Neural progenitor cell (in vitro differentiated cells): ENCODE data around the gene SIGMAR1. TPM values are rescaled to one million over a fixed set of nuclear protein-coding genes. Genes with fewer than 3 reads are reported as not detected.
"Not testable (repeated sequence)": the region's sequence is repeated elsewhere in the genome, so short reads cannot be mapped to it uniquely, and the experiment has no call there.

Source experiments
- DNase-seq: peaks from one replicate; pipeline ENCODE4 v3.0.0-alpha.2; 2016; ENCODE audit warnings: low spot score
- H2AFZ ChIP-seq: fragments of 200-600 bp; sonication (generic); replicated peaks from 2 replicates; pipeline ENCODE4 v1.6.1; 2016; ENCODE audit warnings: antibody characterized with exemption
- H3F3A ChIP-seq: fragments of 200-600 bp; sonication (generic); 2 replicates; pipeline ENCODE4 v1.6.1; 2016; ENCODE audit warnings: antibody characterized with exemption, low read depth
- H3K27ac ChIP-seq: fragments of 200-600 bp; sonication (generic); 2 replicates; pipeline ENCODE4 v1.5.1; 2016; ENCODE audit warnings: mild to moderate bottlenecking
- H3K27me3 ChIP-seq: fragments of 200-600 bp; sonication (generic); 2 replicates; pipeline ENCODE4 v1.6.1; 2016; ENCODE audit warnings: mild to moderate bottlenecking, moderate library complexity
- H3K36me3 ChIP-seq: fragments of 200-600 bp; sonication (generic); 2 replicates; pipeline ENCODE4 v1.5.1; 2016
- H3K4me1 ChIP-seq: fragments of 200-600 bp; sonication (generic); 2 replicates; pipeline ENCODE4 v1.6.1; 2016; ENCODE audit warnings: mixed run types
- H3K4me2 ChIP-seq: fragments of 200-600 bp; sonication (generic); 2 replicates; pipeline ENCODE4 v1.6.1; 2016
- H3K4me3 ChIP-seq: fragments of 200-600 bp; sonication (generic); 2 replicates; pipeline ENCODE4 v1.5.1; 2016
- H3K79me2 ChIP-seq: fragments of 200-600 bp; sonication (generic); 2 replicates; pipeline ENCODE4 v1.6.1; 2016; ENCODE audit warnings: low read depth
- H3K9ac ChIP-seq: fragments of 200-600 bp; sonication (generic); 2 replicates; pipeline ENCODE4 v1.6.1; 2016
- H3K9me3 ChIP-seq: fragments of 200-600 bp; sonication (generic); 2 replicates; pipeline ENCODE4 v1.5.1; 2016; ENCODE audit warnings: low read depth
- H4K20me1 ChIP-seq: fragments of 200-600 bp; sonication (generic); 2 replicates; pipeline ENCODE4 v1.6.1; 2016; ENCODE audit warnings: low read depth
- H3K27ac Mint-ChIP-seq: 3 replicates; pipeline ENCODE4 v1.8.0; 2021; ENCODE audit warnings: mixed read lengths
- H3K27me3 Mint-ChIP-seq: 2 replicates; pipeline ENCODE4 v1.8.0; 2022; ENCODE audit warnings: low read depth, mild to moderate bottlenecking, inconsistent platforms, moderate library complexity, mixed read lengths; ENCODE audit not compliant: insufficient read depth
- H3K36me3 Mint-ChIP-seq: 3 replicates; pipeline ENCODE4 v1.8.0; 2021; ENCODE audit warnings: mixed read lengths
- H3K4me1 Mint-ChIP-seq: 3 replicates; pipeline ENCODE4 v1.8.0; 2021; ENCODE audit warnings: mixed read lengths
- H3K4me3 Mint-ChIP-seq: 3 replicates; pipeline ENCODE4 v1.8.0; 2021; ENCODE audit warnings: mild to moderate bottlenecking, moderate library complexity, mixed read lengths
- H3K9me3 Mint-ChIP-seq: 3 replicates; pipeline ENCODE4 v1.8.0; 2020; ENCODE audit warnings: mixed read lengths
- EZH2 ChIP-seq: fragments of 200-600 bp; sonication (generic); IDR thresholded peaks from 2 replicates; pipeline ENCODE4 v1.6.1; 2017; ENCODE audit warnings: antibody characterized with exemption, mild to moderate bottlenecking, moderate library complexity
- EZH2phosphoT487 ChIP-seq: fragments of 200-600 bp; sonication (generic); IDR thresholded peaks from 2 replicates; pipeline ENCODE4 v1.6.1; 2017; ENCODE audit warnings: antibody characterized with exemption
- total RNA-seq: library from RNA; depleted of rRNA; stranded (reverse); fragments of >200 nt; gene quantifications from 2 replicates; pipeline ENCODE4 v1.2.3, GENCODE V29; 2015; ENCODE audit warnings: low replicate concordance
- TF ChIP-seq, protein P1 (sequence below): fragments of 200-600 bp; sonication (generic); IDR thresholded peaks from 2 replicates; pipeline ENCODE4 v1.5.1; 2017; ENCODE audit warnings: antibody characterized with exemption, mild to moderate bottlenecking

The SIGMAR1 gene
- total RNA-seq, 1 donor from 2014 or later, result 37.8 TPM

DNA sequence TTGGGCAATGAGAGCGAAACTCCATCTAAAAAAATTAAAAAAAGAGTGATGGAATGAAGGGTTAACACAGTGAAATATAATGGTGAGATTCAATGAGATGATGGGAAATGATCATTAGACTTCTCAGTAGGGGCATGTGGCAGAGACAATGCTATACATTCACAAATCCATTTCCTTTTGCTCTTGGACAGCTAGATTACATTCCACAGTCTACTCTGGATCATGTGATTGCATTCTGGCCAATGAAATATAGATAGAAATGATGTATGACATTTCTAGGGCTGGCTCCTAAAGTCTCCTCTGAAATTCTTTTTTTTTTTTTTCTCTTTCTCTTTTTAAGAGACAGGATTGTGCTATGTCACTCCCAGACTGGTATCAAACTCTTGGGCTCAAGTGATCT lies 5.1 kb upstream of the SIGMAR1 start:
- peaks cover 6% of the 10 kb centered on the region for H3K79me2 ChIP-seq
- no peaks in the 10 kb centered on the region for H3K27me3 ChIP-seq
- H2AFZ ChIP-seq, result no peak overlapping the region
- H3K36me3 Mint-ChIP-seq, result no peaks in the 10 kb centered on the region
- no peak overlapping the region for H3K4me2 ChIP-seq
- H3K9ac ChIP-seq, result no peak overlapping the region
- no peak overlapping the region for H3K4me3 Mint-ChIP-seq
- H3K27me3 Mint-ChIP-seq, result peaks cover 5% of the 10 kb centered on the region
- H3K36me3 ChIP-seq, result no peaks in the 10 kb centered on the region
- no peak overlapping the region for H3K4me3 ChIP-seq
- peaks cover 27% of the 10 kb centered on the region for H3K4me1 Mint-ChIP-seq
- TF ChIP-seq, protein P1, sequence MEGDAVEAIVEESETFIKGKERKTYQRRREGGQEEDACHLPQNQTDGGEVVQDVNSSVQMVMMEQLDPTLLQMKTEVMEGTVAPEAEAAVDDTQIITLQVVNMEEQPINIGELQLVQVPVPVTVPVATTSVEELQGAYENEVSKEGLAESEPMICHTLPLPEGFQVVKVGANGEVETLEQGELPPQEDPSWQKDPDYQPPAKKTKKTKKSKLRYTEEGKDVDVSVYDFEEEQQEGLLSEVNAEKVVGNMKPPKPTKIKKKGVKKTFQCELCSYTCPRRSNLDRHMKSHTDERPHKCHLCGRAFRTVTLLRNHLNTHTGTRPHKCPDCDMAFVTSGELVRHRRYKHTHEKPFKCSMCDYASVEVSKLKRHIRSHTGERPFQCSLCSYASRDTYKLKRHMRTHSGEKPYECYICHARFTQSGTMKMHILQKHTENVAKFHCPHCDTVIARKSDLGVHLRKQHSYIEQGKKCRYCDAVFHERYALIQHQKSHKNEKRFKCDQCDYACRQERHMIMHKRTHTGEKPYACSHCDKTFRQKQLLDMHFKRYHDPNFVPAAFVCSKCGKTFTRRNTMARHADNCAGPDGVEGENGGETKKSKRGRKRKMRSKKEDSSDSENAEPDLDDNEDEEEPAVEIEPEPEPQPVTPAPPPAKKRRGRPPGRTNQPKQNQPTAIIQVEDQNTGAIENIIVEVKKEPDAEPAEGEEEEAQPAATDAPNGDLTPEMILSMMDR, result no peak
- TF ChIP-seq EZH2 (no peak), EZH2phosphoT487 (no peak)
- DNase-seq, result no peak
- H3K27ac ChIP-seq, result no peak overlapping the region
- peaks cover 9% of the 10 kb centered on the region for H3K4me1 ChIP-seq
- no peaks in the 10 kb centered on the region for H3K9me3 Mint-ChIP-seq
- H4K20me1 ChIP-seq, result peaks cover 8% of the 10 kb centered on the region
- H3K27ac Mint-ChIP-seq, result peak overlapping the region; percentile 14
- H3F3A ChIP-seq, result peaks cover 32% of the 10 kb centered on the region
- H3K9me3 ChIP-seq, result no peaks in the 10 kb centered on the region

DNA sequence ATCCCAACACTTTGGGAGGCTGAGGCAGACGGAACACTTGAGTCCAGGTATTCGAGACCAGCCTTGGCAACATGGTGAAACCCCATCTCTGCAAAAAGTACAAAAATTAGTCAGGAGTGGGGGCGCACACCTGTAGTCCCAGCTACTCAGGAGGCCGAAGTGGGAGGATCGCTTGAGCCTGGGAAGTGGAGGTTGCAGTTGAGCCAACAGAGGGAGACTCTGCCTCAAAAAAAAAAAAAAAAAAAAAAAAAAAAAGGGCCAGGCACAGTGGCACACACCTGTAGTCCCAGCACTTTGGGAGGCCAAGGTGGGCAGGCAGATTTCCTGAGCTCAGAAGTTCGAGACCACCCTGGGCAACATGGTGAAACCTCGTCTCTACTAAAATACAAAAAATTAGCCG lies 1.7 kb upstream of the SIGMAR1 start:
- Histone ChIP-seq H3K79me2 (peaks cover 15% of the 10 kb centered on the region), H4K20me1 (peaks cover 13% of the 10 kb centered on the region), H3F3A (peaks cover 21% of the 10 kb centered on the region)
- not testable (repeated sequence) for H3K27ac ChIP-seq, H3K4me3 ChIP-seq, H3K9ac ChIP-seq, H2AFZ ChIP-seq, DNase-seq, H3K4me1 ChIP-seq, H3K9me3 Mint-ChIP-seq, H3K36me3 Mint-ChIP-seq, H3K27me3 ChIP-seq, H3K27me3 Mint-ChIP-seq, H3K36me3 ChIP-seq, H3K9me3 ChIP-seq, H3K27ac Mint-ChIP-seq, H3K4me3 Mint-ChIP-seq, H3K4me2 ChIP-seq
- H3K4me1 Mint-ChIP-seq, result peaks cover 19% of the 10 kb centered on the region

DNA sequence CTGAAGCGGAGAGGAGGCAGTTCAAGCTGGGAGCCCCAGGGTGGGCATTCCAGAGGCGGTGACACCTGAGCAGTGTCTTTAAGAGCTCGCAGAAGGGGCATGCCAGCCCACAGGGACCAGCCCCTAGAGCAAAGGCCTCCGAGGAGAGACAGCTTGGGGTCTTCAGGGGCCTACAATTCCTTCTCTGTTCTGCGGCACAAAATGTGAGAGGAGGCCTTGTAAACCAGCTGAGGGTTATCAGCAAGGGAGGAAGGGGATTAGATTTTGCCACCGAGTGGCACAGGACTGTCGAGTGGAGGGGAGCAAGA lies 505 bp upstream of the SIGMAR1 start:
- Histone ChIP-seq H4K20me1 (peaks cover 17% of the 10 kb centered on the region), H3K27me3 (peaks cover 5% of the 10 kb centered on the region), H3K36me3 (no peaks in the 10 kb centered on the region), H3K79me2 (peaks cover 15% of the 10 kb centered on the region), H2AFZ (peak overlapping the region; percentile 80), H3F3A (peaks cover 32% of the 10 kb centered on the region), H3K9ac (no peak overlapping the region), H3K9me3 (no peaks in the 10 kb centered on the region), H3K27ac (no peak overlapping the region), H3K4me2 (peak overlapping the region; percentile 83), H3K4me1 (peaks cover 15% of the 10 kb centered on the region), H3K4me3 (peak overlapping the region; percentile 55)
- Mint-ChIP-seq H3K27me3 (peaks cover 8% of the 10 kb centered on the region), H3K9me3 (no peaks in the 10 kb centered on the region), H3K4me3 (peak overlapping the region; percentile 91), H3K4me1 (peaks cover 24% of the 10 kb centered on the region), H3K36me3 (peaks cover 2% of the 10 kb centered on the region), H3K27ac (no peak overlapping the region)
- DNase-seq, result no peak
- TF ChIP-seq EZH2, result no peak
- TF ChIP-seq EZH2phosphoT487, result no peak
- TF ChIP-seq, protein P1, result no peak

DNA sequence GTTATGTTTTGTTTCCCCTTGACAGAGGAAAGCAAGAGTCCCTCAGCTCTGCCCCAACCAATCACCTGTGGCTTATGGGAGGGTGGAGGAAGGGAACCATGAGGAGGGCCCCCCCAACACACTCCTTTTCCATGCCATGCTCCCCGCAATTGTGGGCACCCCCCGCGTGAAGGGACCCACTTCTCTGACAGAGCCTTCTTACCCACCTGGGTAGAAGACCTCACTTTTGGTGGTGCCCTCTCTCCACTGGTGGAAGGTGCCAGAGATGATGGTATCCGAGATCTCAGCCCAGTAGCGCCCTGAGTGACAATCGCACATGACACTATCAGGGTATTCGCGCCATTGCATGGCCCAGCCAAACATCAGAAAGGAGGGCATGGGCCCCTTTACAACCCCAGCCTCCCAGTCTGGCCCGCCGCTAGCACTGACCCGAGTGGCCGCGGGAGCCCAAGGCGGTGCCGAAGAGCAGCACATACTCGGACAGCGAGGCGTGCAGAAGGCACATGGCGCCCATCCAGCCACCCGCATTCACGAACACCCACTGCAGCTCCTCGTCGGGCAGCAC lies 714 bp downstream of the SIGMAR1 start:
- DNase-seq, result no peak
- Histone ChIP-seq H2AFZ (peak overlapping the region; percentile 80), H3K4me2 (peak overlapping the region; percentile 83), H3K27ac (no peak overlapping the region), H3K27me3 (peaks cover 11% of the 10 kb centered on the region), H3F3A (peaks cover 34% of the 10 kb centered on the region), H3K79me2 (peaks cover 15% of the 10 kb centered on the region), H3K4me1 (peaks cover 21% of the 10 kb centered on the region), H3K9me3 (no peaks in the 10 kb centered on the region), H4K20me1 (peaks cover 17% of the 10 kb centered on the region), H3K9ac (peak overlapping the region; percentile 4), H3K4me3 (peak overlapping the region; percentile 55), H3K36me3 (no peaks in the 10 kb centered on the region)
- Mint-ChIP-seq H3K27me3 (peaks cover 11% of the 10 kb centered on the region), H3K9me3 (no peaks in the 10 kb centered on the region), H3K4me1 (peaks cover 24% of the 10 kb centered on the region), H3K4me3 (peak overlapping the region; percentile 91), H3K36me3 (peaks cover 2% of the 10 kb centered on the region), H3K27ac (peak overlapping the region; percentile 24)
- TF ChIP-seq EZH2 (no peak), EZH2phosphoT487 (no peak)
- TF ChIP-seq, protein P1, result no peak
